ENCODE data around the gene SCML1.

SCML1 gene

GRCh38 chrX:17713288-17713687, 24.0 kb upstream of the SCML1 start:
- Histone ChIP-seq H3K9ac (ENCODE audit: low read depth, low read length) (no peak overlapping the region), H3K4me2 (ENCODE audit: low read length) (no peak overlapping the region), H3K27me3 (ENCODE audit: control insufficient read depth, insufficient read depth, low read length) (peaks cover 9% of the 10 kb centered on the region), H3K4me3 (ENCODE audit: low read length) (no peak overlapping the region), H3K9me3 (replicated peaks; ENCODE audit: low read length) (no peaks in the 10 kb centered on the region), H3K4me1 (ENCODE audit: control insufficient read depth, insufficient read depth, low read length) (no peaks in the 10 kb centered on the region), H3K36me3 (ENCODE audit: insufficient read depth, low read length) (no peaks in the 10 kb centered on the region)

- H3K9me3 ChIP-seq (replicated peaks; ENCODE audit: low read length) = no peaks in the 10 kb centered on the region
- no peak overlapping the region for H3K4me2 ChIP-seq (ENCODE audit: low read length)
- H3K9ac ChIP-seq (ENCODE audit: low read depth, low read length) = no peak overlapping the region
- H3K27me3 ChIP-seq (ENCODE audit: control insufficient read depth, insufficient read depth, low read length) = no peaks in the 10 kb centered on the region
- no peaks in the 10 kb centered on the region for H3K36me3 ChIP-seq (ENCODE audit: insufficient read depth, low read length)
- H3K4me3 ChIP-seq (ENCODE audit: low read length) = no peak overlapping the region
- H3K4me1 ChIP-seq (ENCODE audit: control insufficient read depth, insufficient read depth, low read length) = no peaks in the 10 kb centered on the region
Measured at GRCh38 chrX:17718649-17719165, 18.6 kb upstream of the SCML1 start.

DNA sequence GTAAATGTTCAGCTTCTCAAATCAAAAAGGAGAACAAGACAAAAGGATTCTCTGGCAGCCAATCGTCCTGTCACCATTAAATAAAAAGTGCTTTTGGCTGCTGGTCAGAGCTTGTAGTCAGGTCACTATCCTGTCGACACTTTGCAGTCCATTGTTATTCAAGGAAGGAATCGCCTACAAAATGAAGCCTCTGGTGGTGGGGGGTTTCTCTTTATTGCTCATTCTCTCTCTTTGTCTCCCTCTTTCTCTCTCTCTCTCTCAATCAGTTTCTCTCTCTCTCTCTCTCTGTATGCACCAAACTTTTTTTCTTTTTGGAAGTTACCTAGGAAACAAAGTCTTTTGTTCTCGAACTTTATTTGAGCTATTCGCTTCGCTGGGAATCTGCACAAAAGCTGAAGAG, 17.6 kb upstream of the SCML1 start:
- Histone ChIP-seq H3K4me2 (ENCODE audit: low read length) (no peak overlapping the region), H3K9ac (ENCODE audit: low read depth, low read length) (no peak overlapping the region), H3K4me3 (ENCODE audit: low read length) (no peak overlapping the region), H3K36me3 (ENCODE audit: insufficient read depth, low read length) (no peaks in the 10 kb centered on the region), H3K9me3 (replicated peaks; ENCODE audit: low read length) (no peaks in the 10 kb centered on the region), H3K4me1 (ENCODE audit: control insufficient read depth, insufficient read depth, low read length) (no peaks in the 10 kb centered on the region), H3K27me3 (ENCODE audit: control insufficient read depth, insufficient read depth, low read length) (no peaks in the 10 kb centered on the region)

- Histone ChIP-seq H3K9ac (ENCODE audit: low read depth, low read length) (no peak overlapping the region), H3K4me1 (ENCODE audit: control insufficient read depth, insufficient read depth, low read length) (no peaks in the 10 kb centered on the region), H3K4me3 (ENCODE audit: low read length) (no peak overlapping the region), H3K36me3 (ENCODE audit: insufficient read depth, low read length) (no peaks in the 10 kb centered on the region), H3K4me2 (ENCODE audit: low read length) (no peak overlapping the region), H3K9me3 (replicated peaks; ENCODE audit: low read length) (no peaks in the 10 kb centered on the region), H3K27me3 (ENCODE audit: control insufficient read depth, insufficient read depth, low read length) (no peaks in the 10 kb centered on the region)
Measured at GRCh38 chrX:17721715-17722114, 15.6 kb upstream of the SCML1 start.

DNA sequence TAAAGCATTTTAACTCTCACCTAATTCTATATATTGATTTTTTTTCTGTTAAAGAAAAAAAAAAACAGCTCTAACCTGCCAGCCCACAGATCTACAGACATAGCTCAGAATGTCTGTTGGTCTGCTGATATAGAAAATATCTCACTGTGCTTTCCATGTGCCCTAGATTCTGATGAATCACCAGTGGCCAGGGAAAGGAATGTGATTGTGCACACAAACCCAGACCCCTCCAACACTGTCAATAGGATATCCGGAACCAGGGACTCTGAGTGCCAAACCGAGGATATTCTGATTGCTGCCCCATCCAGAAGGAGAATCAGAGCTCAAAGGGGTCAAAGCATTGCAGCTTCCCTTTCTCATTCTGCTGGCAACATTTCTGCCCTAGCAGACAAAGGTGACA, 12.1 kb upstream of the SCML1 start:
- no peaks in the 10 kb centered on the region for H3K9me3 ChIP-seq (replicated peaks; ENCODE audit: low read length)
- no peak overlapping the region for H3K4me3 ChIP-seq (ENCODE audit: low read length)
- H3K27me3 ChIP-seq (ENCODE audit: control insufficient read depth, insufficient read depth, low read length) = no peaks in the 10 kb centered on the region
- no peak overlapping the region for H3K4me2 ChIP-seq (ENCODE audit: low read length)
- no peaks in the 10 kb centered on the region for H3K4me1 ChIP-seq (ENCODE audit: control insufficient read depth, insufficient read depth, low read length)
- no peaks in the 10 kb centered on the region for H3K36me3 ChIP-seq (ENCODE audit: insufficient read depth, low read length)
- H3K9ac ChIP-seq (ENCODE audit: low read depth, low read length) = no peak overlapping the region

DNA sequence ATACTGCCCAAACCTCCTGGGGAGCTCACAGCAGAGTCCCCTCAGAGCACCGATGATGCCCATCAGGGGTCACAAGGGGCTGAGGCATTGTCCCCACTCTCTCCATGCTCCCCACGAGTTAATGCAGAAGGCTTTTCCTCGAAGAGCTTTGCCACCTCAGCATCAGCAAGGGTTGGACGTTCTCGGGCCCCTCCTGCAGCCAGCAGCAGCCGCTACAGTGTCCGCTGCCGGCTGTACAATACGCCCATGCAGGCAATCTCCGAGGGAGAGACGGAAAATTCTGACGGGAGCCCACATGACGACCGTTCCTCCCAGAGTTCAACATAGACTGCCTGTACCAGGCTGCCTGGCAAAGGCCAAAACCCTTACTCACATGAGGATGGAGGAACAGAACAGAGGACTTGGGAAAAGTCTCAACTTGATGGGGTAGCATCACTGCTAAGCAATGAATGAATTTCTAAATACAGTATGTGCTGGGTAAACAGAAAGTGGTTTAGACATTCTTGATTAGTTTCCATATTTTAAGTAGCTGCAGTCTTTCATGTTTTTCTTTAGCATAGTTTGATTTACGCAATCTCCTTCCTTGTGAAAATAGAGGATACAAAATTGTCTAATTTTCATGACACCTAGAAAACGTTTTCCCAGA, 5.0 kb upstream of the SCML1 start:
- Histone ChIP-seq H3K4me1 (ENCODE audit: control insufficient read depth, insufficient read depth, low read length) (no peaks in the 10 kb centered on the region), H3K9ac (ENCODE audit: low read depth, low read length) (no peak overlapping the region), H3K36me3 (ENCODE audit: insufficient read depth, low read length) (no peaks in the 10 kb centered on the region), H3K9me3 (replicated peaks; ENCODE audit: low read length) (no peaks in the 10 kb centered on the region), H3K4me3 (ENCODE audit: low read length) (no peak overlapping the region), H3K27me3 (ENCODE audit: control insufficient read depth, insufficient read depth, low read length) (no peaks in the 10 kb centered on the region), H3K4me2 (ENCODE audit: low read length) (no peak overlapping the region)

- Histone ChIP-seq H3K4me2 (ENCODE audit: low read length) (no peak overlapping the region), H3K9me3 (replicated peaks; ENCODE audit: low read length) (no peaks in the 10 kb centered on the region), H3K27me3 (ENCODE audit: control insufficient read depth, insufficient read depth, low read length) (no peaks in the 10 kb centered on the region), H3K4me1 (ENCODE audit: control insufficient read depth, insufficient read depth, low read length) (peaks cover 2% of the 10 kb centered on the region), H3K36me3 (ENCODE audit: insufficient read depth, low read length) (no peaks in the 10 kb centered on the region), H3K9ac (ENCODE audit: low read depth, low read length) (no peak overlapping the region), H3K4me3 (ENCODE audit: low read length) (no peak overlapping the region)
Measured at GRCh38 chrX:17735406-17735805, 1.9 kb upstream of the SCML1 start.

GRCh38 chrX:17736478-17736855, 826 bp upstream of the SCML1 start:
- Histone ChIP-seq H3K36me3 (ENCODE audit: insufficient read depth, low read length) (no peaks in the 10 kb centered on the region), H3K9me3 (replicated peaks; ENCODE audit: low read length) (no peaks in the 10 kb centered on the region), H3K4me3 (ENCODE audit: low read length) (peak overlapping the region; percentile 73), H3K4me2 (ENCODE audit: low read length) (peak overlapping the region; percentile 79), H3K27me3 (ENCODE audit: control insufficient read depth, insufficient read depth, low read length) (no peaks in the 10 kb centered on the region), H3K4me1 (ENCODE audit: control insufficient read depth, insufficient read depth, low read length) (peaks cover 2% of the 10 kb centered on the region), H3K9ac (ENCODE audit: low read depth, low read length) (peak overlapping the region; percentile 77)

DNA sequence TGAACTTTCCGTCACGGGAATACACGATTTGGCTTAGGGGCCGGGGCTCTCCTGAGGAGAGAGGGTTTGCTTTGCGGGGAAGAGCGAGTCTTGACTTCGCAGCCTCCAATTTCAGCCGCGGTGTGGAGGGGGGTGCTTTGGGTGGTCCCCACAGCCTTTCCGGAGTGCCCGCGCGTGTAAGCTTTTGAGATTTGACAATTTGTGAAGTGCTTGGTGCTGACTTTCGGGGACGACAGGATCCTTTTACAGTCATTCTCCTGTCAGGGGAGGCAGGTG, 355 bp downstream of the SCML1 start:
- peak overlapping the region; percentile 91 for H3K9ac ChIP-seq (ENCODE audit: low read depth, low read length)
- peak overlapping the region; percentile 83 for H3K4me3 ChIP-seq (ENCODE audit: low read length)
- no peaks in the 10 kb centered on the region for H3K27me3 ChIP-seq (ENCODE audit: control insufficient read depth, insufficient read depth, low read length)
- H3K4me2 ChIP-seq (ENCODE audit: low read length) = peak overlapping the region; percentile 94
- no peaks in the 10 kb centered on the region for H3K9me3 ChIP-seq (replicated peaks; ENCODE audit: low read length)
- H3K4me1 ChIP-seq (ENCODE audit: control insufficient read depth, insufficient read depth, low read length) = peaks cover 2% of the 10 kb centered on the region
- no peaks in the 10 kb centered on the region for H3K36me3 ChIP-seq (ENCODE audit: insufficient read depth, low read length)

DNA sequence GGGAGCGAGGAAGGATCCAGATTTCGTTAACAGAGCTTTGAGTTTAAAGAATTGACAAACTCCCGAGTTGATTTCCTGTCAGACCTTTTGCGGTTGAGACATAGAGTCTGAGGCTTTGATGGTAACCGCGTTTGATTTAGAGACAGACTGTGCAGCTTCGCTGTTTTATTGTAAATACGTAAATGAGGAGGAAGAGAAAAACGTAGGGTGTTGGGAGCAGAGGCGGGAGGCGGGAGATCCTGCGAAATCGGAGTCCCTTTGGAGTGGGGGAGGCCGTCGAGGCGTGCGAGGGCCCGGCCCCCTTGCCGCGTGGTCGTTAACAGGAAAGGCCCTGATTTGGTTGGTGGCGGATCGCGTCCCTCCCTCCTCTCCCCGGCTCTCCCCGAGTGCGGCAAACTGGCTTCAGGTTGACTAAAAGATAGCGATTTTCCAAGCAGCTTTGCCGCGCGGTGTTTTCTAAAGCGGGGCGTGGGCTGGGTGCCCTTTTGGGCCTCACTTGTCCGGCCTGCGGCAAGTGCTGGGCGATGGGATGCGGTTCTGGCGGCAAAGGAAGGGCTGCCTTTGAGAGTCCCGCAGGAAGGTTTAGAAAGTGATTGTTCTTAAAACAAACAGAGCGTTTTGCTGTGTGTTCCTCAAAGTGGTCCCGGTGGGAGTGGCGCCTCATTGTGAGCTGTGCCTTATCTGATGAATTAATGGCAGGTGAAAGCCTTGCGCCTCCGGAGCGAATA, 857 bp downstream of the SCML1 start:
- Histone ChIP-seq H3K9ac (ENCODE audit: low read depth, low read length) (peak overlapping the region; percentile 91), H3K4me1 (ENCODE audit: control insufficient read depth, insufficient read depth, low read length) (peaks cover 2% of the 10 kb centered on the region), H3K36me3 (ENCODE audit: insufficient read depth, low read length) (no peaks in the 10 kb centered on the region), H3K4me3 (ENCODE audit: low read length) (peak overlapping the region; percentile 83), H3K4me2 (ENCODE audit: low read length) (peak overlapping the region; percentile 94), H3K27me3 (ENCODE audit: control insufficient read depth, insufficient read depth, low read length) (no peaks in the 10 kb centered on the region), H3K9me3 (replicated peaks; ENCODE audit: low read length) (no peaks in the 10 kb centered on the region)

DNA sequence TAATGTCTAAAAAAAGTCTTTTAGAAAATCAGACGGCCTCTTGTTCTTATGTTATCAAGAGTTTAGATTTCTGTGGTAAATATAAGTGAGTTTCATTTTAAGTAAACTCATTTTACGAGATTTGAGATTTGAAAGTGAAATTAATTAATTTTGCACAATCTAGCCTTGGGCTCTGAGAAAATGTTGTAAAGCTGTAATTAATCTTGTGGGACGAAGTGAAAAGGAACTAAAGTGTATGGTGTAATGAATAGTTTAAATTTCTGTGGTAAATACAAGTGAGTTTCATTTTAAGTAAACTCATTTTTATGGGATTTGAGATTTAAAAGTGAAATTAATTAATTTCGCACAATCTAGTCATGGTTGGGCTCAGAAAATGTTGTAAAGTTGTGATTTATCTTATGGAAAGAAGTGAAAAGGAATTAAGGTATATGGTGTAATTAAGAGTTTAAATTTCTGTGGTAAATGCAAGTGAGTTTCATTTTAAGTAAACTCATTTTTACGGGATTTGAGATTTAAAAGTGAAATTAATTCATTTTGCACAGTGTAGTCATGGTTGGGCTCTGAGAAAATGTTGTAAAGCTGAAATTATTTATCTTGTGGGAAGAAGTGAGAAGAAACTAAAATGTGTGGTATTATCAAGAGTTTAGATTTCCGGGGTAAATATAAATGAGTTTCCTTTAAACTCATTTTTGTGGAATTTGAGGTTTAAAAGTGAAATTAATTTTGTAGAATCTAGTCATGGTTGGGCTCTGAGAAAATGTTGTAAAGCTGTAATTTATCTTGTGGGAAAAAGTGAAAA, 1.6 kb downstream of the SCML1 start:
- Histone ChIP-seq H3K4me1 (ENCODE audit: control insufficient read depth, insufficient read depth, low read length) (peaks cover 2% of the 10 kb centered on the region), H3K9ac (ENCODE audit: low read depth, low read length) (peak overlapping the region; percentile 91), H3K9me3 (replicated peaks; ENCODE audit: low read length) (no peaks in the 10 kb centered on the region), H3K4me3 (ENCODE audit: low read length) (peak overlapping the region; percentile 83), H3K36me3 (ENCODE audit: insufficient read depth, low read length) (no peaks in the 10 kb centered on the region), H3K27me3 (ENCODE audit: control insufficient read depth, insufficient read depth, low read length) (no peaks in the 10 kb centered on the region), H3K4me2 (ENCODE audit: low read length) (peak overlapping the region; percentile 94)

Measured in skeletal muscle satellite cell (primary cell).